ENCODE results near the gene ST8SIA5.

The ST8SIA5 gene

DNA sequence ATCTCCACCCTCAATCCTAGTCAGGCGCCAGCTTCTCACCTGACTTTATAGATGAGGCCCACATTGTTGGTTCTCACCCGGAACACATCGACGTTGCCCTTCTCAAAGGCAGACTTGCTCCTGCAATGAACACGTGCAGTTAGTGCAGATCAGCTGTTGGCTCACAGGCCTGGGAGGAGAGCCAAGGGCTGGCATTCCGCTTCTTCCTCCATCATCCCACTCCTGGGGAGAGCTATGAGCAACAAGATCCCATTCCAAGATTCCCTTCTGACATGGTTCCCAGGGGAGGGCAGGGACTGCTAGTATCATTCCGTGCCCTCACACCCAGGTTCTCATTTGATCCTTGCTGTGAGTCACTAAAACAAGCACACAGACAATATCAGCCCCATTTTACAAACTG is 114.9 kb downstream of the ST8SIA5 start:
- Histone ChIP-seq H3K27me3 (ENCODE audit: control insufficient read depth, insufficient read depth, low read length) (peaks cover 35% of the 10 kb centered on the region), H3K4me2 (ENCODE audit: low read length) (no peak overlapping the region), H3K9me3 (replicated peaks; ENCODE audit: low read length) (no peaks in the 10 kb centered on the region), H3K4me1 (ENCODE audit: control insufficient read depth, insufficient read depth, low read length) (no peaks in the 10 kb centered on the region), H3K36me3 (ENCODE audit: insufficient read depth, low read length) (no peaks in the 10 kb centered on the region), H3K9ac (ENCODE audit: low read depth, low read length) (no peak overlapping the region), H3K4me3 (ENCODE audit: low read length) (no peak overlapping the region)

DNA sequence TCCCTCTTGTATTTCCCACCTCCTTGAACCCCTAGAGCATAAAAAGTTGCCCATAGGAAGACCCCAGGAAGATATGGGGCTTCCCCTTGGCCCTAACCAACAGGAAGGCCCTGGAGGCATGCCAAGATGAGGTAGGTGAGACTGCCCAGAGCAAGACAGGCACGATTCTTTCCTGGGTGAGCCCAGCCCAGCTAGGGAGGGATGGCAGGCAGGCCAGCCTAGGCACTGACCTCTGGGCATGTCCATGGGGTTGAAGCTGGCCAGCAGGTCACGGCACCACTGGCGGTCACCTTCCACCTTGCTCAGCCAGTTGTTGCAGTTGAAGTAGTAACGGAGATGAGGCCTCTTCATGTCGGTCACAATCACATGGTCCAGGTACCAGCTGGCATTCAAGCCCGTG is 117.5 kb downstream of the ST8SIA5 start:
- H3K9me3 ChIP-seq (replicated peaks; ENCODE audit: low read length), result no peaks in the 10 kb centered on the region
- H3K27me3 ChIP-seq (ENCODE audit: control insufficient read depth, insufficient read depth, low read length), result peaks cover 26% of the 10 kb centered on the region
- H3K36me3 ChIP-seq (ENCODE audit: insufficient read depth, low read length), result no peaks in the 10 kb centered on the region
- H3K9ac ChIP-seq (ENCODE audit: low read depth, low read length), result no peak overlapping the region
- H3K4me3 ChIP-seq (ENCODE audit: low read length), result no peak overlapping the region
- H3K4me2 ChIP-seq (ENCODE audit: low read length), result no peak overlapping the region
- no peaks in the 10 kb centered on the region for H3K4me1 ChIP-seq (ENCODE audit: control insufficient read depth, insufficient read depth, low read length)

DNA sequence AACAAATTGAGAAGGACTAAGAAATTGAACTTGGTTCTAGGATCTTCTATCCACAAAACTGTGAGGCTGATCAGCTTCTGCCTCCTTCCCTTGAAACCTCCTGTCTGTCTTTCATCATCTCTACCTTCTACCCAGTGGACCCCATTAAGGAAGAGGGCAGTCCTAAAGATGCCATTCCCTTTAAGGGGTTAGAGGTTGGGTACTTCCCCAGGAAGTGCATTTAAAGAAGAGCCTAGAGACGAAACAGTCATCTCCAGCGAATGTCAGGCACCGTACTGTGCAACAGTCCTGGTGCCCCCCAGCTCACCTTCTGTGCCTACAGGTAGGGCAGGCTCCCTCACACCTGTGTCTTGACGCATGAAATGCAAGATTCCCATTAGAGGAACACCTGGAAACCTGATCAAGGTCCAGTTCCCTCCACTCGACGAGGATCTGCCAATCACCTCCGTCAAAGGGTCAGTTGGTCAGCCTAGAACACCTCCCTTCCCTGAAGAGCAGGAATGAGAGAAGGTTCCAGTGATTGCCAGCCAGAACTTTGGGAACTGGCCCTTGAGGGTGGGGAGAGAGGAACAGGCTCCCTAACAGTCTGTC is 120.7 kb downstream of the ST8SIA5 start:
- peaks cover 5% of the 10 kb centered on the region for H3K27me3 ChIP-seq (ENCODE audit: control insufficient read depth, insufficient read depth, low read length)
- H3K4me3 ChIP-seq (ENCODE audit: low read length), result no peak overlapping the region
- no peak overlapping the region for H3K9ac ChIP-seq (ENCODE audit: low read depth, low read length)
- H3K4me1 ChIP-seq (ENCODE audit: control insufficient read depth, insufficient read depth, low read length), result no peaks in the 10 kb centered on the region
- no peaks in the 10 kb centered on the region for H3K36me3 ChIP-seq (ENCODE audit: insufficient read depth, low read length)
- no peak overlapping the region for H3K4me2 ChIP-seq (ENCODE audit: low read length)
- H3K9me3 ChIP-seq (replicated peaks; ENCODE audit: low read length), result no peaks in the 10 kb centered on the region

DNA sequence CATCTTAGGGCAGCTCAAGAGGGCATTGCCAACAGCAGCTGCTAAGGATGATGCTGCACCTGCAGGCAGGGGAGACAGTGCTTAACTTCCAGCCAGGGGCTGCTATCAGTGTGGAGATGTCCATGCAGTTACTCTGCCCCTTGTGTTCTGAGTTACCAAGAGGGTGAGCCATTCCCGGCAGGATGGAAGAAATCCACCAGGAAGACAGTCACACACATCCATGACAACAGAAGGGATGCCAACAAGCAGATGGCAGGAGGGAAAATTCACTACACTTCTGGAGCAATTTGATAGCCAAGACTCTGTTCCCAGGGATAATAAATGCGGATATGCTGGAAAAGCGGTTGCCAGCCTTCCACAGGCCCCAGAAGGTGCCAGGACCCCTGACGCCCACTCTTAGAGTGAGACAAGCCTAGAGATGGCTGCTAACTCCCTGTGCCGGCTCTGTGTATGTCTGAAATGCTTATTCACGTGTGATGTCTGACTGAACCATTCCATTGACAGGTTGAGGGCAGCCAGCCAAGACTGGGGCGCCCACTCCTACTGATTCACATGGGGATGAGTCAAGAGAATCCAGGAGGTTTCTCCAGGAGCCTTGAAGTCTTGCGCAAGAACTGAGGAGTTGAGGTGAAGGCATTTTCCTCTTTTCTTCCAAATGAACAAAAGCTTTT is 124.3 kb downstream of the ST8SIA5 start:
- Histone ChIP-seq H3K9ac (ENCODE audit: low read depth, low read length) (no peak overlapping the region), H3K4me1 (ENCODE audit: control insufficient read depth, insufficient read depth, low read length) (no peaks in the 10 kb centered on the region), H3K4me3 (ENCODE audit: low read length) (no peak overlapping the region), H3K4me2 (ENCODE audit: low read length) (no peak overlapping the region), H3K9me3 (replicated peaks; ENCODE audit: low read length) (no peaks in the 10 kb centered on the region), H3K36me3 (ENCODE audit: insufficient read depth, low read length) (no peaks in the 10 kb centered on the region), H3K27me3 (ENCODE audit: control insufficient read depth, insufficient read depth, low read length) (peaks cover 7% of the 10 kb centered on the region)

DNA sequence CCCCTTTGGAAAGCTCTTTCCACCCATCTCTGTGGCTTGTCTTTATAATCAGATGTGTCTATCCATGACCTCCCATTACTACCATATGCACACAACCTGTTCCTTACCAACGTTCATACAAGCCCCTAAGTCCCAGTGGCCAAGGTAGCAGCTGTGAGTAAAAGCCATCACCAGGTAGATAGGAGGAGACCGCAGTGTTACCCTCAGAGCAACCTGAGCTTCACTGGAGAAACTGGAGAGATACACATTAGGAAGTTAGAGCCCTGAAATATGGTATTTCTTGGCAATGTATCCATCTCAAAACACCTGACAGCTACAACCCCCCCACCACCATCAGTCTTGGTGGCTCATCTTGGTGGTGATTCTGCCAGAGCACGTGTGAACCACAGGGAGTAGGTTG is 125.9 kb downstream of the ST8SIA5 start:
- Histone ChIP-seq H3K4me1 (ENCODE audit: control insufficient read depth, insufficient read depth, low read length) (no peaks in the 10 kb centered on the region), H3K4me3 (ENCODE audit: low read length) (no peak overlapping the region), H3K9ac (ENCODE audit: low read depth, low read length) (no peak overlapping the region), H3K9me3 (replicated peaks; ENCODE audit: low read length) (no peaks in the 10 kb centered on the region), H3K4me2 (ENCODE audit: low read length) (no peak overlapping the region), H3K36me3 (ENCODE audit: insufficient read depth, low read length) (no peaks in the 10 kb centered on the region), H3K27me3 (ENCODE audit: control insufficient read depth, insufficient read depth, low read length) (peaks cover 7% of the 10 kb centered on the region)

DNA sequence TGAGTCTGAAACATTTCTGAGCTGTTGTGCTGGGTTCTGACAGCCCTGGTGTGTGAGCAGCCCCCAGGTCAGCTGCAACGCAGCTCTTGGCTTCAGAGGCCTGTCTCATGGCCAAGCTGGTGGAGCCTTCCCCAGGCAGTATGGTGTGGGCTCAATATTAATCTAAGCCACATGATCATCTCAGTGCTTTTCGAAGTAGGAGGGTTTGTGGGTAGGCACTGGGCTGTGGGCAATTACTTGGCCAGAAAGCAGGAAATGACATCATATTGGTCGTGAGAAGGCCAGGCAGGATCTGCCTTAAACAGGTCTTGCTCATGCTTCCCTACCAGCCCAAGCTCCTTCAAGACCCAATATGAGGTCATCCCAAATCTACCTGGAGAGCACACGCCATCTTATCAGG is 126.7 kb downstream of the ST8SIA5 start:
- Histone ChIP-seq H3K4me2 (ENCODE audit: low read length) (no peak overlapping the region), H3K4me3 (ENCODE audit: low read length) (no peak overlapping the region), H3K9ac (ENCODE audit: low read depth, low read length) (no peak overlapping the region), H3K27me3 (ENCODE audit: control insufficient read depth, insufficient read depth, low read length) (peaks cover 9% of the 10 kb centered on the region), H3K9me3 (replicated peaks; ENCODE audit: low read length) (no peaks in the 10 kb centered on the region), H3K4me1 (ENCODE audit: control insufficient read depth, insufficient read depth, low read length) (no peaks in the 10 kb centered on the region), H3K36me3 (ENCODE audit: insufficient read depth, low read length) (no peaks in the 10 kb centered on the region)

DNA sequence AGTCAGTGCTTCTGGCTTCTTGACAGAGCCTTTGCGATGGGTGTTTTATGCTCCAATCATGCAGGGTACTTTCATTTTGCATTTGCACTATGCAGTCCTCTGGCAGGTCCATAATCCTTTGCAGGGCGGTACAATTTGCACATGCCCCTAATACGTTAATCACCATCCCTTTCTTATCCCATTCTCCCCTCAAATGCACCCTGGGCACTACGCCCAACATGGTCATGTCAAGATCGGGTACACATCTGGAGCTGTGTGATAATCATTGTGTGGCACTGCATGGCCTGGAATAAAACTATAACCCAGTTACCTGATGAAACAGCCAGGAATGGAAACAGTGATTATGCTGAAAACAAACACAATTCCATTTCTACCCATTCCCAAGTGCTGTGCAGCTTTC is 127.5 kb downstream of the ST8SIA5 start:
- Histone ChIP-seq H3K36me3 (ENCODE audit: insufficient read depth, low read length) (no peaks in the 10 kb centered on the region), H3K4me2 (ENCODE audit: low read length) (no peak overlapping the region), H3K9ac (ENCODE audit: low read depth, low read length) (no peak overlapping the region), H3K9me3 (replicated peaks; ENCODE audit: low read length) (no peaks in the 10 kb centered on the region), H3K4me3 (ENCODE audit: low read length) (no peak overlapping the region), H3K27me3 (ENCODE audit: control insufficient read depth, insufficient read depth, low read length) (peaks cover 14% of the 10 kb centered on the region), H3K4me1 (ENCODE audit: control insufficient read depth, insufficient read depth, low read length) (no peaks in the 10 kb centered on the region)

DNA sequence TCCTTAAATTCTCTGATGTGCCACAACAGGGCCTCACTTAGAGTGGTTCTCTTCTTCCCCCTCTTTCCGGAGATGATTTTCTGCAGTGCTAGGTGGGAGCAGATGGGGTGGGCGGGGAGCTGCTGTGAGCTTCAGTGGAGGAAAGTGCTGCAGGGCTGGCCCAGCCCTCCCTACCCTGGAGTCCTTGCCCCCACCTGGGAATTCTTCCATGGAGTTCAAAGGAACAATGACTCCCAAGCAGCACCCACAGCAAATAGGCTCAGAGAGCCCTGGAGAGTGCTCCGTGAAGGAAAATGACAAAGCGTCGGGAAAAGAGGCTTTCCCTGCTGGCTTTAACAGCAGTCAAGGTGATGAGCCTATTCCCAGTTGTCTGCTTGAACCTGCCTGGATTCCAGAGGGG is 128.6 kb downstream of the ST8SIA5 start:
- Histone ChIP-seq H3K4me1 (ENCODE audit: control insufficient read depth, insufficient read depth, low read length) (no peaks in the 10 kb centered on the region), H3K9me3 (replicated peaks; ENCODE audit: low read length) (no peaks in the 10 kb centered on the region), H3K4me2 (ENCODE audit: low read length) (no peak overlapping the region), H3K9ac (ENCODE audit: low read depth, low read length) (no peak overlapping the region), H3K4me3 (ENCODE audit: low read length) (no peak overlapping the region), H3K27me3 (ENCODE audit: control insufficient read depth, insufficient read depth, low read length) (peaks cover 14% of the 10 kb centered on the region), H3K36me3 (ENCODE audit: insufficient read depth, low read length) (no peaks in the 10 kb centered on the region)

DNA sequence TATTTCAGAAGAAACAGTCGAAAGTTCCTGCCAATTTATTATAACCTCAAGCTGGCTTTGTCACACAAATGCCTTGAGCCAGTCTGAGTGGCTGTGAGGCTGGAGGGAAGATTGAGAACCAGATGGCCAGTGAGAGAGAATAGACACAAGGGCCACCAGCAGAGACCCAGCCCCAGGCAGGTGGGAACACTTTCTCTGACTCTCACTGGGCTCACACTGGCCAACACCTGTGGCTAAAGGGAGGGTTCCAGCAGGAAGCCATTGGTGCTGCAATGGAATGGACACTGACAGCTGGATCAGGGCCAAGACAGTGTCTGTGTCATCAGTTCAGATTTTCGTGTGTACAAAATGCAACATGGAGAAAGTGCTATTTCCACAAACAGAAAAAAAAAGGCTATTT is 129.7 kb downstream of the ST8SIA5 start:
- no peak overlapping the region for H3K4me2 ChIP-seq (ENCODE audit: low read length)
- H3K9ac ChIP-seq (ENCODE audit: low read depth, low read length), result no peak overlapping the region

DNA sequence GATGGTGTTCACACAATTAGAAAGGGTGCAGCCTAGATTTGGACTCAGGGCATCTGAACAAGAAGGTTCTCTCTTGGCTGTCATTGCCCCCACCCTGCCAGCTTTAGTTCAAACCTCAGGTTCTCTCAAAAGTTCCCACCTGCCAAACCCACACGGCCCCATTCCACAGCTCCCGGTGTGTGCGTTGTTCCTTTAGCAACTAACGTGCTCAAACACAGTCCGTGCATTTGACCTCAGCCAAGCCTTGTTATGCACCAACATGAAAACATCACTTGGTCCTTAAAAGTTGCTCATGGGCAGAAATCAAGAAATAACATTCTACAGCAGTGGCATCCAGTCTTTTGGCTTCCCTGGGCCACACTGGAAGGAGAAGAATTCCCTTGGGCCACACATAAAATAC is 131.8 kb downstream of the ST8SIA5 start:
- Histone ChIP-seq H3K4me2 (ENCODE audit: low read length) (no peak overlapping the region), H3K4me1 (ENCODE audit: control insufficient read depth, insufficient read depth, low read length) (no peaks in the 10 kb centered on the region), H3K4me3 (ENCODE audit: low read length) (no peak overlapping the region), H3K9me3 (replicated peaks; ENCODE audit: low read length) (no peaks in the 10 kb centered on the region), H3K27me3 (ENCODE audit: control insufficient read depth, insufficient read depth, low read length) (peaks cover 15% of the 10 kb centered on the region), H3K36me3 (ENCODE audit: insufficient read depth, low read length) (no peaks in the 10 kb centered on the region), H3K9ac (ENCODE audit: low read depth, low read length) (no peak overlapping the region)

More for the DNA sequence above, 129.7 kb downstream of the ST8SIA5 start:
- Histone ChIP-seq H3K36me3 (ENCODE audit: insufficient read depth, low read length) (no peaks in the 10 kb centered on the region), H3K9me3 (replicated peaks; ENCODE audit: low read length) (no peaks in the 10 kb centered on the region), H3K4me3 (ENCODE audit: low read length) (no peak overlapping the region), H3K4me1 (ENCODE audit: control insufficient read depth, insufficient read depth, low read length) (no peaks in the 10 kb centered on the region), H3K27me3 (ENCODE audit: control insufficient read depth, insufficient read depth, low read length) (peaks cover 14% of the 10 kb centered on the region)

DNA sequence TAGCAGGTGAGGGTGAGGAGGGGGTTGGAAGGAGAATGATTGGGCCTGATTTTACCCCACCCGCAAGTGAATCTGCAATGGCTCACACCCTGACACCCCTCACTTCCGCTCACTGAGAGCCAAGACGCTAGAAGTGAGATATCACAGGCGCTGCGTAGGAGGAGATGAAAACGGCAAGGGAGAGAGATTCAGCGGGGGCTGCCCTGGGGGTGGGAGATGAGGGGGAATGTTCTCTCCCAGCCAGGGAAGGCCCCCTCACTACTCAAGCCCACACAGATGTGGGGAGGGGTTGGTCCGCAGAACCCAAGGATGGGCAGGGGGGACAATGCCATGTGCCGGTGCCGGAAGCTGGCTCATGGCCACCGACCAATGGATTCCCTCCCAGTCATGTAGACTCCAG is 132.7 kb downstream of the ST8SIA5 start:
- no peak overlapping the region for H3K4me2 ChIP-seq (ENCODE audit: low read length)
- H3K27me3 ChIP-seq (ENCODE audit: control insufficient read depth, insufficient read depth, low read length), result peaks cover 17% of the 10 kb centered on the region
- no peaks in the 10 kb centered on the region for H3K4me1 ChIP-seq (ENCODE audit: control insufficient read depth, insufficient read depth, low read length)
- H3K4me3 ChIP-seq (ENCODE audit: low read length), result no peak overlapping the region
- H3K9me3 ChIP-seq (replicated peaks; ENCODE audit: low read length), result no peaks in the 10 kb centered on the region
- no peaks in the 10 kb centered on the region for H3K36me3 ChIP-seq (ENCODE audit: insufficient read depth, low read length)
- no peak overlapping the region for H3K9ac ChIP-seq (ENCODE audit: low read depth, low read length)

DNA sequence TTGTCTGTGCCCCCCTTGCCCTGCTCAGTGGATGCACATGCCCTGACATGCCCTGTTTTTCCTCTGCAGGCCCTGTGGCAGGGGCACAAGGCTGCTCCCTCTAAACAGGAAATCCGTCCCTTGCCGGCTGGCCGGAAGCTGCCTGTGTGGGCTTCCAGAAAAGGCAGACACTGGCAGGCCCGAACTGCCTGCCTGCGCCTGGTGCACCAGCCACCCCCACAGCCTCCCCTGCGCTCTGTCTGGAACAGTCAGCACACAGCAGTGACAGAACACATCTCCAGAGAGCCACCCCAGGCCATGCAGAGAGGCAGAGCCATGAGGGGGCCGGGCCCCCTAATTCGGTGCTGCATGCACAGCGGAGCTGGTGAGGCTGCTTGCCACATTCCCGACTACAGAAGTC is 133.3 kb downstream of the ST8SIA5 start:
- Histone ChIP-seq H3K4me2 (ENCODE audit: low read length) (no peak overlapping the region), H3K9ac (ENCODE audit: low read depth, low read length) (no peak overlapping the region), H3K9me3 (replicated peaks; ENCODE audit: low read length) (no peaks in the 10 kb centered on the region), H3K4me1 (ENCODE audit: control insufficient read depth, insufficient read depth, low read length) (no peaks in the 10 kb centered on the region), H3K36me3 (ENCODE audit: insufficient read depth, low read length) (no peaks in the 10 kb centered on the region), H3K27me3 (ENCODE audit: control insufficient read depth, insufficient read depth, low read length) (peaks cover 17% of the 10 kb centered on the region), H3K4me3 (ENCODE audit: low read length) (no peak overlapping the region)

All from skeletal muscle satellite cell (primary cell).